ENCODE measurements around the gene NPFFR2. TPM values are rescaled to one million over a fixed set of nuclear protein-coding genes. Genes with fewer than 3 reads are reported as not detected.

The NPFFR2 gene
- total RNA-seq: not detected in 2 replicates

DNA sequence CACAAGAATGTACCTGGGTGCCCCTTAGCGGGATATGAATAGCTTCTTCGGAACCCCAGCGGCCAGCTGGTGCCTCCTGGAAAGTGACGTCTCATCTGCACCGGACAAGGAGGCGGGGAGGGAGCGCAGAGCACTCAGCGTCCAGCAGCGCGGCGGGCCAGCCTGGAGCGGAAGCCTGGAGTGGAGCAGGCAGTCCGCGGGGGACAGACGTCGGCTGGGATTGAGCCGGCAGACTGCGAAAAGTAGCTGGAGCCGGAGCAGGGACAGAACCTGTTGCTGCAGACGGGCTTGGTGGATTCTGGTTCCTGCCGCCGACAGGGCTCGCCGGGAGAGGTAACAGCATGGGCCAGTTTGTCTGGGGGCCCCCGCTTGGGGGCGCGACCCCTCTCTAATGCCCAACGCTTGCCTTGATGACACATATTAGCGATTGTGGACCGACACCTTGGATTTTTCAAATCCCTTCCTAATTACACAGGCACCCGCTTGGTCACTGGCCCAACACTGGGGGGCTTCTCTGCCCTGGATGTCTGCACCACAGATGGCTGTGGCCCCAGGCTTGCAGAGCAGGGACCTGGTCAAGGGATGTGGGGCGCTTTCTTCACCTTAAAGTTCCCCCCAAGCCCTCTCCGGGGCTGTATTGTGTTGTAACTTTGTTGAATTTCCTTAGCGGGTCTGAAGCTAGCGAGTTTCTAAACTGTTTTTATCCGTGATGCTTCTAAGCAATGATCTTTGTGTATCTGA is at the start of gene NPFFR2:
Gene NPFFR2, plus strand, starts transcription at position 133 of the 741 bp plus-strand sequence. CDS start 96,592 bp downstream, outside the sequence.

Other genes starting within 250 kb of the NPFFR2 start
- not detected in 2 replicates for gene GC, start 247.9 kb upstream of the NPFFR2 start, total RNA-seq

Measured in smooth muscle cell of the umbilical artery (primary cell).